Uterus (tissue), 4 donors: ENCODE measurements around the gene DDC. TPM values are rescaled to one million over a fixed set of nuclear protein-coding genes. Genes with fewer than 3 reads are reported as not detected.

Experiments
- DNase-seq, 2 donors: peaks; one replicate each; pipeline ENCODE4 v3.0.0-alpha.2; 2019 to 2020
- H3K27ac ChIP-seq, 2 donors: fragments of 200-600 bp; sonication (generic); 1 replicate in 1 of 2; 2 replicates in 1 of 2; pipeline ENCODE4 v1.5.1; 2016 to 2018
- H3K27me3 ChIP-seq, 2 donors: fragments of 200-600 bp; sonication (generic); one replicate each; pipeline ENCODE4 v1.5.1; 2018 to 2019; ENCODE audit warnings: control low read depth in 1 of 2
- H3K36me3 ChIP-seq, 2 donors: fragments of 200-600 bp; sonication (generic); one replicate each; pipeline ENCODE4 v1.5.1; 2019; ENCODE audit warnings: control low read depth in 1 of 2
- H3K4me1 ChIP-seq, 2 donors: fragments of 200-600 bp; sonication (generic); one replicate each; pipeline ENCODE4 v1.5.1; 2018 to 2019; ENCODE audit warnings: control low read depth in 1 of 2
- H3K4me3 ChIP-seq, 2 donors: fragments of 200-600 bp; sonication (generic); 1 replicate in 1 of 2; 2 replicates in 1 of 2; pipeline ENCODE4 v1.5.1; 2018 to 2019; ENCODE audit warnings: mild to moderate bottlenecking in 1 of 2
- H3K9me3 ChIP-seq, 2 donors: fragments of 200-600 bp; sonication (generic); one replicate each; pipeline ENCODE4 v1.5.1; 2019; ENCODE audit warnings: control low read depth in 1 of 2
- POLR2A ChIP-seq, 2 donors: fragments of 450-650 bp; IDR thresholded peaks; one replicate each; pipeline ENCODE4 v1.6.1; 2016; ENCODE audit warnings: antibody characterized with exemption in 2 of 2, mild to moderate bottlenecking in 1 of 2, moderate library complexity in 1 of 2
- intact Hi-C: fragments of 100-400 bp; cut with DNase I; formaldehyde crosslinking; loops from one replicate; pipeline ENCODE4 v1.15.1; 2023; ENCODE audit warnings: low total_unique reads
- total RNA-seq, 4 donors: library from RNA; depleted of rRNA in 3 of 4; stranded (reverse); fragments of >200 nt in 3 of 4; gene quantifications; one replicate each; pipeline versions ENCODE4 v1.1.0 to v1.2.4, GENCODE V29; 2014 to 2023
- TF ChIP-seq, protein P1 (sequence below), 4 experiments: fragments of 200-600 bp in 2 of 4; fragments of 450-650 bp in 2 of 4; sonication (generic) in 2 of 4; IDR thresholded peaks; one replicate each; pipeline ENCODE4 v1.5.1; 2016 to 2019; ENCODE audit warnings: antibody characterized with exemption in 4 of 4, mild to moderate bottlenecking in 2 of 4, moderate library complexity in 1 of 4
- donor health status: DM: yes; HTN: yes; CAD: no.

Gene DDC
- total RNA-seq, 4 donors from 2014 or later: not detected

- TF ChIP-seq, protein P1, sequence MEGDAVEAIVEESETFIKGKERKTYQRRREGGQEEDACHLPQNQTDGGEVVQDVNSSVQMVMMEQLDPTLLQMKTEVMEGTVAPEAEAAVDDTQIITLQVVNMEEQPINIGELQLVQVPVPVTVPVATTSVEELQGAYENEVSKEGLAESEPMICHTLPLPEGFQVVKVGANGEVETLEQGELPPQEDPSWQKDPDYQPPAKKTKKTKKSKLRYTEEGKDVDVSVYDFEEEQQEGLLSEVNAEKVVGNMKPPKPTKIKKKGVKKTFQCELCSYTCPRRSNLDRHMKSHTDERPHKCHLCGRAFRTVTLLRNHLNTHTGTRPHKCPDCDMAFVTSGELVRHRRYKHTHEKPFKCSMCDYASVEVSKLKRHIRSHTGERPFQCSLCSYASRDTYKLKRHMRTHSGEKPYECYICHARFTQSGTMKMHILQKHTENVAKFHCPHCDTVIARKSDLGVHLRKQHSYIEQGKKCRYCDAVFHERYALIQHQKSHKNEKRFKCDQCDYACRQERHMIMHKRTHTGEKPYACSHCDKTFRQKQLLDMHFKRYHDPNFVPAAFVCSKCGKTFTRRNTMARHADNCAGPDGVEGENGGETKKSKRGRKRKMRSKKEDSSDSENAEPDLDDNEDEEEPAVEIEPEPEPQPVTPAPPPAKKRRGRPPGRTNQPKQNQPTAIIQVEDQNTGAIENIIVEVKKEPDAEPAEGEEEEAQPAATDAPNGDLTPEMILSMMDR (IDR thresholded peaks at IDR 0.05): no peak
- no peak for TF ChIP-seq POLR2A (IDR thresholded peaks at IDR 0.05)
- H3K9me3 ChIP-seq: no peaks in the 10 kb centered on the region
- no peak for DNase-seq
- intact Hi-C loops: no loop called here
- H3K4me1 ChIP-seq: no peaks in the 10 kb centered on the region
- H3K4me3 ChIP-seq: no peak overlapping the region
- no peaks in the 10 kb centered on the region for H3K27me3 ChIP-seq
- H3K27ac ChIP-seq: no peak overlapping the region
- no peaks in the 10 kb centered on the region for H3K36me3 ChIP-seq
Measured at GRCh38 chr7:50558294-50559053, 6.7 kb downstream of the DDC start.

- peak overlapping the region in 1 of 2 donors; percentile 72 for H3K27ac ChIP-seq
Measured at GRCh38 chr7:50557099-50557498, 8.1 kb downstream of the DDC start.

GRCh38 chr7:50556247-50556991, 8.8 kb downstream of the DDC start:
- intact Hi-C loops: no loop called here
- TF ChIP-seq POLR2A (IDR thresholded peaks at IDR 0.05): no peak
- H3K4me3 ChIP-seq: no peak overlapping the region
- no peaks in the 10 kb centered on the region for H3K27me3 ChIP-seq
- DNase-seq: no peak
- H3K4me1 ChIP-seq: no peaks in the 10 kb centered on the region
- H3K9me3 ChIP-seq: no peaks in the 10 kb centered on the region
- no peaks in the 10 kb centered on the region for H3K36me3 ChIP-seq
- H3K27ac ChIP-seq: peak overlapping the region in 1 of 2 donors; percentile 72

More at GRCh38 chr7:50557099-50557498, 8.1 kb downstream of the DDC start:
- no peak for TF ChIP-seq POLR2A (IDR thresholded peaks at IDR 0.05)
- TF ChIP-seq, protein P1 (IDR thresholded peaks at IDR 0.05): no peak
- Histone ChIP-seq H3K36me3 (no peaks in the 10 kb centered on the region), H3K4me3 (no peak overlapping the region), H3K27me3 (no peaks in the 10 kb centered on the region), H3K4me1 (no peaks in the 10 kb centered on the region), H3K9me3 (no peaks in the 10 kb centered on the region)
- intact Hi-C loops: no loop called here
- no peak for DNase-seq

GRCh38 chr7:50555594-50556140, 9.5 kb downstream of the DDC start:
- H3K27me3 ChIP-seq: no peaks in the 10 kb centered on the region
- H3K4me3 ChIP-seq: no peak overlapping the region
- intact Hi-C loops: no loop called here
- TF ChIP-seq, protein P1 (IDR thresholded peaks at IDR 0.05): no peak
- no peak for TF ChIP-seq POLR2A (IDR thresholded peaks at IDR 0.05)
- H3K9me3 ChIP-seq: no peaks in the 10 kb centered on the region
- no peaks in the 10 kb centered on the region for H3K36me3 ChIP-seq
- peak overlapping the region in 1 of 2 donors; percentile 72 for H3K27ac ChIP-seq
- DNase-seq: no peak
- H3K4me1 ChIP-seq: no peaks in the 10 kb centered on the region

DNA sequence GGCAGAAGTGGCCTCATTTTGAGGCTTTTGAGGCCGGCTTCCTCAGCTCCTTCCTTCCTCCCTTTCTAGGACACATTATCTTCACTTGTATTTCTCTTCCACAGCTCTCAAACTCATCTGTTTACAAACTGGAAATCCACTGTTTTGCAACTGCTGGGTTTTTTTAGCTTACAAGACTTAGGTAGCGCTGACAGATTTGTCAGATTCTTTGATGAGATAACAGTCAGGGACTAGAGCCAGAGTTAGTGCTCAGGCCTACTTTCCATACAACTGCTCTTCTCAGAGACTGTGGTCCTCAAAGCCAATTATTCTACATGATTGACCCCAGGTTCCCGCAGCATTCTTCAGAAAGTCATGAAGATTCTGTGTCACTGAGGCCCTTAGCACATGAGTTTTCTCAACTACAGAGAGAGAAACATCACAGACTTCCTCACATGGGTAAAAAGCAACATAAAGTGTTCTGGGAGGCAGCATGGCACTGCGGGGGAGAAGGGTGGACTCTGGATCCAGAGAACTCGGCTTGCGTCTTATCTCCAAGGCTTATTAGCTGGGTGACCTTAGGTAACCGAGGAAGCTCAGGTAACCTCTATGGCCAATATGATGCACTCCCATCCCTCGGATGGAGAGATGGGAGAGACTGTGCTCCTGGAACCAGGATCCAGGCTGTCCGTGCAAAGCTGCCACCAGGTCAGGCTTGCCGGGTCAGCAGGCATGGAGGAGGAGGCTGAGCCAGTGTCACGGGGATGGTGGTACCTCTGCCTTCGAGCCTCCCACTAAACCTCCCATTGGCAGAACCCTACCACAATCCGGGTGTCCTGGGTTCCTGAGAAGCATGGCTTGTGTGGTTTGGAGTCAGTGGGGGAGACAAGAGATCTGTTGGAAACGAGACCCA, 10.5 kb downstream of the DDC start:
- intact Hi-C loops: no loop called here
- H3K9me3 ChIP-seq: no peaks in the 10 kb centered on the region
- no peak overlapping the region for H3K4me3 ChIP-seq
- no peak for DNase-seq
- H3K27ac ChIP-seq: peak overlapping the region in 1 of 2 donors; percentile 72
- TF ChIP-seq, protein P1 (IDR thresholded peaks at IDR 0.05): no peak
- TF ChIP-seq POLR2A (IDR thresholded peaks at IDR 0.05): no peak
- no peaks in the 10 kb centered on the region for H3K27me3 ChIP-seq
- H3K36me3 ChIP-seq: no peaks in the 10 kb centered on the region
- H3K4me1 ChIP-seq: no peaks in the 10 kb centered on the region
